GM23338 (cell line): ENCODE measurements around the gene MEIS3. TPM values are rescaled to one million over a fixed set of nuclear protein-coding genes. Genes with fewer than 3 reads are reported as not detected.

ENCODE experiments used
- ATAC-seq: fragments of 200-7000 bp; cut with Tn5 transposase; 3 replicates; pipeline ENCODE4 v1.9.1; 2020
- DNase-seq: peaks from one replicate; pipeline ENCODE4 v3.0.0-alpha.2; 2015; ENCODE audit warnings: low spot score
- H2AFZ ChIP-seq: fragments of 200-600 bp; sonication (generic); 2 replicates; pipeline ENCODE4 v1.8.0; 2016; ENCODE audit warnings: antibody characterized with exemption, mild to moderate bottlenecking, moderate library complexity
- H3F3A ChIP-seq: fragments of 200-600 bp; sonication (generic); replicated peaks from 2 replicates; pipeline ENCODE4 v1.8.0; 2017; ENCODE audit warnings: antibody characterized with exemption, mixed run types, low read depth
- H3K27ac ChIP-seq: fragments of 200-600 bp; sonication (generic); 2 replicates; pipeline ENCODE4 v1.6.1; 2016; ENCODE audit warnings: low read depth
- H3K27me3 ChIP-seq: fragments of 200-600 bp; sonication (generic); 2 replicates; pipeline ENCODE4 v1.8.0; 2016; ENCODE audit warnings: mild to moderate bottlenecking, mixed run types, moderate library complexity; ENCODE audit not compliant: insufficient read depth
- H3K36me3 ChIP-seq: fragments of 200-600 bp; sonication (generic); 2 replicates; pipeline ENCODE4 v1.8.0; 2016; ENCODE audit warnings: mild to moderate bottlenecking; ENCODE audit not compliant: insufficient read depth
- H3K4me1 ChIP-seq: fragments of 200-600 bp; sonication (generic); 2 replicates; pipeline ENCODE4 v1.8.0; 2016; ENCODE audit warnings: mild to moderate bottlenecking, moderate library complexity; ENCODE audit not compliant: insufficient read depth
- H3K4me2 ChIP-seq: fragments of 200-600 bp; sonication (generic); 2 replicates; pipeline ENCODE4 v1.7.1; 2017; ENCODE audit warnings: mixed run types
- H3K4me3 ChIP-seq: fragments of 200-600 bp; sonication (generic); 2 replicates; pipeline ENCODE4 v1.6.1; 2016; ENCODE audit warnings: mixed run types
- H3K79me2 ChIP-seq: fragments of 200-600 bp; sonication (generic); replicated peaks from 2 replicates; pipeline ENCODE4 v1.8.0; 2017; ENCODE audit warnings: mild to moderate bottlenecking; ENCODE audit not compliant: insufficient read depth
- H3K9me2 ChIP-seq: fragments of 200-600 bp; sonication (generic); 2 replicates; pipeline ENCODE4 v1.8.0; 2017; ENCODE audit not compliant: insufficient read depth
- H4K20me1 ChIP-seq: fragments of 200-600 bp; sonication (generic); replicated peaks from 2 replicates; pipeline ENCODE4 v1.8.0; 2017; ENCODE audit warnings: mild to moderate bottlenecking; ENCODE audit not compliant: insufficient read depth
- H3K27ac Mint-ChIP-seq: 2 replicates; pipeline ENCODE4 v1.8.0; 2020; ENCODE audit warnings: inconsistent platforms, mild to moderate bottlenecking, moderate library complexity, mixed read lengths
- H3K27me3 Mint-ChIP-seq: 3 replicates; pipeline ENCODE4 v1.8.0; 2022; ENCODE audit warnings: low read depth, mild to moderate bottlenecking, moderate library complexity, mixed read lengths, inconsistent platforms; ENCODE audit not compliant: insufficient read depth, poor library complexity
- H3K36me3 Mint-ChIP-seq: 3 replicates; pipeline ENCODE4 v1.8.0; 2021; ENCODE audit warnings: low read depth, mild to moderate bottlenecking, inconsistent platforms, moderate library complexity, mixed read lengths
- H3K4me1 Mint-ChIP-seq: 3 replicates; pipeline ENCODE4 v1.8.0; 2020; ENCODE audit warnings: mild to moderate bottlenecking, inconsistent platforms, mixed read lengths
- H3K4me3 Mint-ChIP-seq: 3 replicates; pipeline ENCODE4 v1.8.0; 2021; ENCODE audit warnings: moderate library complexity, mild to moderate bottlenecking, inconsistent platforms, mixed read lengths
- H3K9me3 Mint-ChIP-seq: 3 replicates; pipeline ENCODE4 v1.8.0; 2020; ENCODE audit warnings: moderate library complexity, mild to moderate bottlenecking, inconsistent platforms, mixed read lengths
- CREB1 ChIP-seq: fragments of 250-450 bp; sonication (Bioruptor Pico); IDR thresholded peaks from 2 replicates; pipeline ENCODE4 v1.5.0; 2020; ENCODE audit warnings: low read depth, mild to moderate bottlenecking, moderate library complexity
- EZH2 ChIP-seq: fragments of 200-600 bp; sonication (generic); IDR thresholded peaks from one replicate; pipeline ENCODE4 v1.8.0; 2017; ENCODE audit warnings: antibody characterized with exemption, mild to moderate bottlenecking, low read depth; ENCODE audit not compliant: unreplicated experiment
- EZH2phosphoT487 ChIP-seq: fragments of 200-600 bp; sonication (generic); IDR thresholded peaks from one replicate; pipeline ENCODE4 v1.8.1; 2018; ENCODE audit warnings: antibody characterized with exemption; ENCODE audit not compliant: unreplicated experiment
- JUNB ChIP-seq: IDR thresholded peaks from one replicate; pipeline ENCODE4 v1.6.1; 2016; ENCODE audit warnings: antibody characterized with exemption; ENCODE audit not compliant: unreplicated experiment
- NANOG ChIP-seq: IDR thresholded peaks from 2 replicates; pipeline ENCODE4 v1.6.1; 2016; ENCODE audit warnings: antibody characterized with exemption, borderline replicate concordance
- POLR2AphosphoS5 ChIP-seq: IDR thresholded peaks from 2 replicates; pipeline ENCODE4 v1.6.1; 2016; ENCODE audit warnings: antibody characterized with exemption, low read depth
- REST ChIP-seq: IDR thresholded peaks from one replicate; pipeline ENCODE4 v1.6.1; 2018; ENCODE audit warnings: antibody characterized with exemption; ENCODE audit not compliant: unreplicated experiment
- STAT1 ChIP-seq: IDR thresholded peaks from one replicate; pipeline ENCODE4 v1.6.1; 2016; ENCODE audit warnings: antibody characterized with exemption; ENCODE audit not compliant: unreplicated experiment
- ZNF114 ChIP-seq: fragments of 250-450 bp; sonication (Bioruptor Pico); IDR thresholded peaks from 2 replicates; pipeline ENCODE4 v1.5.0; 2020; ENCODE audit warnings: mild to moderate bottlenecking, moderate library complexity
- ZNF331 ChIP-seq: fragments of 250-450 bp; sonication (Bioruptor Pico); IDR thresholded peaks from 2 replicates; pipeline ENCODE4 v1.5.0; 2020; ENCODE audit warnings: low read depth, mild to moderate bottlenecking, moderate library complexity
- polyA plus RNA-seq: library from polyadenylated mRNA; unstranded; fragments of >200 nt; fragmentation: Nextera tagmentation; extraction: Ambion mirVana; gene quantifications from 2 replicates; pipeline ENCODE4 v1.2.1, GENCODE V29; 2016
- total RNA-seq: library from RNA; depleted of rRNA; stranded (reverse); fragments of >200 nt; shearing (Covaris generic); gene quantifications from 2 replicates; pipeline ENCODE4 v1.2.3, GENCODE V29; 2014
- TF ChIP-seq, protein P1 (sequence below), 2 experiments: fragments of 200-600 bp in 1 of 2; sonication (generic) in 1 of 2; conservative IDR thresholded peaks; 2 replicates each; pipeline versions ENCODE4 v1.5.1 to v1.6.1; 2016 to 2017; ENCODE audit warnings: antibody characterized with exemption in 2 of 2, low read depth in 2 of 2, mild to moderate bottlenecking in 2 of 2, moderate library complexity in 1 of 2
- TF ChIP-seq, protein P2 (sequence below): IDR thresholded peaks from 2 replicates; pipeline ENCODE4 v1.6.1; 2016; ENCODE audit warnings: antibody characterized with exemption
- TF ChIP-seq, protein P3 (sequence below): fragments of 250-450 bp; sonication (Bioruptor Pico); IDR thresholded peaks from 2 replicates; pipeline ENCODE4 v1.5.0; 2020; ENCODE audit warnings: mild to moderate bottlenecking, moderate library complexity

The MEIS3 gene
- total and polyA plus RNA-seq, 2 experiments from 2014 or later: 20.6 to 33.7 TPM

DNA sequence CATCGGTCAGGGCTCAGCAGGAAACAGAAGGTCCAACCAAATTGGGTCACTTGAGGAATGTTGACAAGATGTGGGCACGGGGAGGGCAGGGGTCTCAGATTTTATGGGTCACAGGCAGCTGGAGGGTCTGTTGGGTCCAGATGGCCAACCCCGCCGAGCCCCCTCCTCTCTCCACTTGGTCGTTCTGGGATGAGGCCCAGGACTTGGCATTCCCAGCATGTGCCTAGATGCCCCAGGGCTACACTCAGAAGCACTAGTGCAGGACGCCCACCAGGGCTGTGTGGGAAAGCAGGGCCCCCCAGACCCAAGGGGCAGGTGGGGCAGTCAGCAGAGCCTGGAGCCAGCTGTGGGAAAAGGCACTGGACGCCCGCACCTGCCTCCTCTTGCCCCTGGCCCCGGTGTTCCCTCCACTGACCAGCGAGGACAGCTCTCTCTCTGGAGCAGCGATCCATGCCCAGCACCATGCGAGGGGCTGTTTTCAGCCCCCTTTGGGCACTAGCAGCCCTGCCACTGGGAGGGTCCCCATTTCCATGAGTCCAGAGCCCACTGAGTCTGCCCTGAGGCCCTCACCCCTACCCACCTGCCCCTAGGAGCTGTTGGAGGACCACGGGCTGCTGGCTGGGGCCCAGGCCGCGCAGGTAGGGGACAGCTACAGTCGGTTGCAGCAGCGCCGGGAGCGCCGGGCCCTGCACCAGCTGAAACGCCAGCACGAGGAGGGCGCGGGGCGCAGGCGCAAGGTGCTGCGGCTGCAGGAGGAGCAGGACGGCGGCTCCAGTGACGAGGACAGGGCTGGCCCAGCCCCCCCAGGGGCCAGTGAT, 44.2 kb downstream of the MEIS3 start:
- no peaks in the 10 kb centered on the region for H3K79me2 ChIP-seq
- no peak for TF ChIP-seq ZNF331 (CRISPR knock-in tag)
- no peak for TF ChIP-seq EZH2phosphoT487
- TF ChIP-seq NANOG: no peak
- TF ChIP-seq, protein P1, sequence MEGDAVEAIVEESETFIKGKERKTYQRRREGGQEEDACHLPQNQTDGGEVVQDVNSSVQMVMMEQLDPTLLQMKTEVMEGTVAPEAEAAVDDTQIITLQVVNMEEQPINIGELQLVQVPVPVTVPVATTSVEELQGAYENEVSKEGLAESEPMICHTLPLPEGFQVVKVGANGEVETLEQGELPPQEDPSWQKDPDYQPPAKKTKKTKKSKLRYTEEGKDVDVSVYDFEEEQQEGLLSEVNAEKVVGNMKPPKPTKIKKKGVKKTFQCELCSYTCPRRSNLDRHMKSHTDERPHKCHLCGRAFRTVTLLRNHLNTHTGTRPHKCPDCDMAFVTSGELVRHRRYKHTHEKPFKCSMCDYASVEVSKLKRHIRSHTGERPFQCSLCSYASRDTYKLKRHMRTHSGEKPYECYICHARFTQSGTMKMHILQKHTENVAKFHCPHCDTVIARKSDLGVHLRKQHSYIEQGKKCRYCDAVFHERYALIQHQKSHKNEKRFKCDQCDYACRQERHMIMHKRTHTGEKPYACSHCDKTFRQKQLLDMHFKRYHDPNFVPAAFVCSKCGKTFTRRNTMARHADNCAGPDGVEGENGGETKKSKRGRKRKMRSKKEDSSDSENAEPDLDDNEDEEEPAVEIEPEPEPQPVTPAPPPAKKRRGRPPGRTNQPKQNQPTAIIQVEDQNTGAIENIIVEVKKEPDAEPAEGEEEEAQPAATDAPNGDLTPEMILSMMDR (conservative IDR thresholded peaks at IDR 0.05; ENCODE audit: low read depth in 2 of 2): no peak
- TF ChIP-seq ZNF114 (CRISPR knock-in tag): no peak
- TF ChIP-seq EZH2: no peak
- TF ChIP-seq STAT1: no peak
- TF ChIP-seq, protein P2, sequence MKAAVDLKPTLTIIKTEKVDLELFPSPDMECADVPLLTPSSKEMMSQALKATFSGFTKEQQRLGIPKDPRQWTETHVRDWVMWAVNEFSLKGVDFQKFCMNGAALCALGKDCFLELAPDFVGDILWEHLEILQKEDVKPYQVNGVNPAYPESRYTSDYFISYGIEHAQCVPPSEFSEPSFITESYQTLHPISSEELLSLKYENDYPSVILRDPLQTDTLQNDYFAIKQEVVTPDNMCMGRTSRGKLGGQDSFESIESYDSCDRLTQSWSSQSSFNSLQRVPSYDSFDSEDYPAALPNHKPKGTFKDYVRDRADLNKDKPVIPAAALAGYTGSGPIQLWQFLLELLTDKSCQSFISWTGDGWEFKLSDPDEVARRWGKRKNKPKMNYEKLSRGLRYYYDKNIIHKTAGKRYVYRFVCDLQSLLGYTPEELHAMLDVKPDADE: no peak
- TF ChIP-seq JUNB: no peak
- TF ChIP-seq POLR2AphosphoS5: no peak
- no peak for TF ChIP-seq CREB1 (CRISPR knock-in tag)
- no peak for TF ChIP-seq REST
- TF ChIP-seq, protein P3, sequence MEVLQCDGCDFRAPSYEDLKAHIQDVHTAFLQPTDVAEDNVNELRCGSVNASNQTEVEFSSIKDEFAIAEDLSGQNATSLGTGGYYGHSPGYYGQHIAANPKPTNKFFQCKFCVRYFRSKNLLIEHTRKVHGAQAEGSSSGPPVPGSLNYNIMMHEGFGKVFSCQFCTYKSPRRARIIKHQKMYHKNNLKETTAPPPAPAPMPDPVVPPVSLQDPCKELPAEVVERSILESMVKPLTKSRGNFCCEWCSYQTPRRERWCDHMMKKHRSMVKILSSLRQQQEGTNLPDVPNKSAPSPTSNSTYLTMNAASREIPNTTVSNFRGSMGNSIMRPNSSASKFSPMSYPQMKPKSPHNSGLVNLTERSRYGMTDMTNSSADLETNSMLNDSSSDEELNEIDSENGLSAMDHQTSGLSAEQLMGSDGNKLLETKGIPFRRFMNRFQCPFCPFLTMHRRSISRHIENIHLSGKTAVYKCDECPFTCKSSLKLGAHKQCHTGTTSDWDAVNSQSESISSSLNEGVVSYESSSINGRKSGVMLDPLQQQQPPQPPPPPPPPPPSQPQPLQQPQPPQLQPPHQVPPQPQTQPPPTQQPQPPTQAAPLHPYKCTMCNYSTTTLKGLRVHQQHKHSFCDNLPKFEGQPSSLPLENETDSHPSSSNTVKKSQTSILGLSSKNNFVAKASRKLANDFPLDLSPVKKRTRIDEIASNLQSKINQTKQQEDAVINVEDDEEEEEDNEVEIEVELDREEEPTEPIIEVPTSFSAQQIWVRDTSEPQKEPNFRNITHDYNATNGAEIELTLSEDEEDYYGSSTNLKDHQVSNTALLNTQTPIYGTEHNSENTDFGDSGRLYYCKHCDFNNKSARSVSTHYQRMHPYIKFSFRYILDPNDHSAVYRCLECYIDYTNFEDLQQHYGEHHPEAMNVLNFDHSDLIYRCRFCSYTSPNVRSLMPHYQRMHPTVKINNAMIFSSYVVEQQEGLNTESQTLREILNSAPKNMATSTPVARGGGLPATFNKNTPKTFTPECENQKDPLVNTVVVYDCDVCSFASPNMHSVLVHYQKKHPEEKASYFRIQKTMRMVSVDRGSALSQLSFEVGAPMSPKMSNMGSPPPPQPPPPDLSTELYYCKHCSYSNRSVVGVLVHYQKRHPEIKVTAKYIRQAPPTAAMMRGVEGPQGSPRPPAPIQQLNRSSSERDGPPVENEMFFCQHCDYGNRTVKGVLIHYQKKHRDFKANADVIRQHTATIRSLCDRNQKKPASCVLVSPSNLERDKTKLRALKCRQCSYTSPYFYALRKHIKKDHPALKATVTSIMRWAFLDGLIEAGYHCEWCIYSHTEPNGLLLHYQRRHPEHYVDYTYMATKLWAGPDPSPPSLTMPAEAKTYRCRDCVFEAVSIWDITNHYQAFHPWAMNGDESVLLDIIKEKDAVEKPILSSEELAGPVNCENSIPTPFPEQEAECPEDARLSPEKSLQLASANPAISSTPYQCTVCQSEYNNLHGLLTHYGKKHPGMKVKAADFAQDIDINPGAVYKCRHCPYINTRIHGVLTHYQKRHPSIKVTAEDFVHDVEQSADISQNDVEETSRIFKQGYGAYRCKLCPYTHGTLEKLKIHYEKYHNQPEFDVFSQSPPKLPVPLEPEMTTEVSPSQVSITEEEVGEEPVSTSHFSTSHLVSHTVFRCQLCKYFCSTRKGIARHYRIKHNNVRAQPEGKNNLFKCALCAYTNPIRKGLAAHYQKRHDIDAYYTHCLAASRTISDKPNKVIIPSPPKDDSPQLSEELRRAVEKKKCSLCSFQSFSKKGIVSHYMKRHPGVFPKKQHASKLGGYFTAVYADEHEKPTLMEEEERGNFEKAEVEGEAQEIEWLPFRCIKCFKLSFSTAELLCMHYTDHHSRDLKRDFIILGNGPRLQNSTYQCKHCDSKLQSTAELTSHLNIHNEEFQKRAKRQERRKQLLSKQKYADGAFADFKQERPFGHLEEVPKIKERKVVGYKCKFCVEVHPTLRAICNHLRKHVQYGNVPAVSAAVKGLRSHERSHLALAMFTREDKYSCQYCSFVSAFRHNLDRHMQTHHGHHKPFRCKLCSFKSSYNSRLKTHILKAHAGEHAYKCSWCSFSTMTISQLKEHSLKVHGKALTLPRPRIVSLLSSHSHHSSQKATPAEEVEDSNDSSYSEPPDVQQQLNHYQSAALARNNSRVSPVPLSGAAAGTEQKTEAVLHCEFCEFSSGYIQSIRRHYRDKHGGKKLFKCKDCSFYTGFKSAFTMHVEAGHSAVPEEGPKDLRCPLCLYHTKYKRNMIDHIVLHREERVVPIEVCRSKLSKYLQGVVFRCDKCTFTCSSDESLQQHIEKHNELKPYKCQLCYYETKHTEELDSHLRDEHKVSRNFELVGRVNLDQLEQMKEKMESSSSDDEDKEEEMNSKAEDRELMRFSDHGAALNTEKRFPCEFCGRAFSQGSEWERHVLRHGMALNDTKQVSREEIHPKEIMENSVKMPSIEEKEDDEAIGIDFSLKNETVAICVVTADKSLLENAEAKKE (CRISPR knock-in tag): no peak
- H3K4me1 Mint-ChIP-seq: no peaks in the 10 kb centered on the region
- DNase-seq: no peak
- H3K9me2 ChIP-seq: no peaks in the 10 kb centered on the region
- peaks cover 57% of the 10 kb centered on the region for H3K36me3 Mint-ChIP-seq
- H3K9me3 Mint-ChIP-seq: no peaks in the 10 kb centered on the region; the same call in 2 of the 3 replicates
- no peaks in the 10 kb centered on the region for H3K27me3 ChIP-seq
- H2AFZ ChIP-seq: no peak overlapping the region
- no peaks in the 10 kb centered on the region for H3F3A ChIP-seq
- H3K27ac ChIP-seq: no peak overlapping the region
- H3K4me3 Mint-ChIP-seq: no peak overlapping the region
- H4K20me1 ChIP-seq: peaks cover 9% of the 10 kb centered on the region; the same call in 1 of the 2 replicates
- H3K27me3 Mint-ChIP-seq: peaks cover 8% of the 10 kb centered on the region
- H3K36me3 ChIP-seq: peaks cover 5% of the 10 kb centered on the region
- H3K4me3 ChIP-seq: no peak overlapping the region
- no peak overlapping the region for H3K4me2 ChIP-seq
- no peaks in the 10 kb centered on the region for H3K4me1 ChIP-seq
- no peak overlapping the region for H3K27ac Mint-ChIP-seq
- ATAC-seq: no peak
